Common myeloid progenitor, CD34-positive (primary cell): ENCODE results near the gene UBE2F.

ENCODE experiments used
- CTCF ChIA-PET: fragments of 350-600 bp; sonication (Branson Sonifier 250); formaldehyde crosslinking; loops from one replicate; lab custom pipeline; 2021; ENCODE audit warnings: antibody characterized with exemption; lab: Charles Lee
- POLR2A ChIA-PET: fragments of 350-600 bp; sonication (Branson Sonifier 250); formaldehyde crosslinking; loops from one replicate; lab custom pipeline; 2021; ENCODE audit warnings: antibody characterized with exemption; lab: Charles Lee
- DNase-seq, 3 donors: peaks; one replicate each; pipeline versions ENCODE4 v3.0.0 to v3.0.0-alpha.2; 2013
- H3K27ac ChIP-seq, 2 experiments: 1 replicate in 1 of 2; 2 replicates in 1 of 2; pipeline ENCODE4 v1.7.0; 2013; ENCODE audit warnings: inconsistent platforms in 2 of 2, low read length in 2 of 2, mild to moderate bottlenecking in 2 of 2, low read depth in 1 of 2, moderate library complexity in 1 of 2; ENCODE audit not compliant: severe bottlenecking in 2 of 2, insufficient read depth in 1 of 2, poor library complexity in 1 of 2
- H3K27me3 ChIP-seq, 5 experiments: replicated peaks in 2 of 5; 1 replicate in 3 of 5; 2 replicates in 2 of 5; pipeline versions ENCODE4 v1.6.1 to v1.7.0; 2013; ENCODE audit warnings: low read length in 4 of 5, mild to moderate bottlenecking in 2 of 5, moderate library complexity in 2 of 5, inconsistent platforms in 1 of 5; ENCODE audit not compliant: insufficient read depth in 5 of 5, control insufficient read depth in 4 of 5
- H3K36me3 ChIP-seq, 4 experiments: 1 replicate in 2 of 4; 2 replicates in 2 of 4; pipeline versions ENCODE4 v1.6.1 to v1.7.0; 2013; ENCODE audit warnings: low read length in 3 of 4, control low read depth in 1 of 4, mild to moderate bottlenecking in 1 of 4; ENCODE audit not compliant: control insufficient read depth in 4 of 4, insufficient read depth in 4 of 4
- H3K4me1 ChIP-seq, 4 experiments: 1 replicate in 3 of 4; 2 replicates in 1 of 4; pipeline versions ENCODE4 v1.6.1 to v1.7.1; 2013; ENCODE audit warnings: low read length in 3 of 4, mild to moderate bottlenecking in 3 of 4, control low read depth in 1 of 4, inconsistent platforms in 1 of 4, moderate library complexity in 1 of 4; ENCODE audit not compliant: control insufficient read depth in 4 of 4, insufficient read depth in 4 of 4; ENCODE audit errors: control extremely low read depth in 1 of 4
- H3K4me3 ChIP-seq, 7 experiments: 1 replicate in 4 of 7; 2 replicates in 3 of 7; pipeline versions ENCODE4 v1.5.1 to v1.7.0; 2013; ENCODE audit warnings: mild to moderate bottlenecking in 7 of 7, low read length in 6 of 7, moderate library complexity in 6 of 7, inconsistent platforms in 2 of 7, low read depth in 2 of 7, control low read depth in 1 of 7; ENCODE audit not compliant: insufficient read depth in 4 of 7, control insufficient read depth in 1 of 7; ENCODE audit errors: extremely low read depth in 1 of 7
- H3K9me3 ChIP-seq, 5 experiments: 1 replicate in 4 of 5; 2 replicates in 1 of 5; pipeline versions ENCODE4 v1.6.1 to v1.7.1; 2013; ENCODE audit warnings: low read length in 4 of 5, mild to moderate bottlenecking in 2 of 5, inconsistent platforms in 1 of 5, low read depth in 1 of 5, moderate library complexity in 1 of 5; ENCODE audit not compliant: control insufficient read depth in 4 of 5, insufficient read depth in 2 of 5; ENCODE audit errors: control extremely low read depth in 1 of 5
- WGBS: methylation state at CpG from one replicate; pipeline ENCODE4 v1.1.5; 2013; ENCODE audit not compliant: insufficient coverage; 5-methylcytosine and 5-hydroxymethylcytosine counted together

The UBE2F gene

DNA sequence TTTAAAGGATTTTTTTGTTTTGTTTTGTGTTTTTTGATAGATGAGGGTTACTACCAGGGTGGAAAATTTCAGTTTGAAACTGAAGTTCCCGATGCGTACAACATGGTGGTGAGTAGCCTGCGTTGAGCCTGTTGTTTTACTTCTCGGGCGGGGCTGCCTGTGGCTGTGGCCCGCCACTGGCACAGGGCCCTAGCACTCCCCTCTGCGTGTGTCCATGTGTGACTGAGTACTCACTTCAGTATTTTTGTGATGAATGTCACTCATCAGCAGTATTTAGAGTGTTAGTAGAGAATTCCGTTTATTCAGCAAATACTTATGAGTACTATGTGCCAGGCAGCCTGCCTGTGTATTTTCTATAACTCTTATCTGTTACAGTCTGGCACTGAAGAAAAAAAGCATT, 49.7 kb downstream of the UBE2F start:
- Histone ChIP-seq H3K27me3 (no peaks in the 10 kb centered on the region), H3K9me3 (no peaks in the 10 kb centered on the region), H3K4me1 (no peaks in the 10 kb centered on the region), H3K36me3 (peaks cover 9 to 55% (median 27%) of the 10 kb centered on the region in 4 experiments), H3K4me3 (no peak overlapping the region), H3K27ac (no peak overlapping the region)
- DNase-seq: no peak
- CTCF ChIA-PET: no interaction called here
- 98% methylated on average over 6 of the region's 8 CpGs for WGBS
- POLR2A ChIA-PET: no interaction called here

DNA sequence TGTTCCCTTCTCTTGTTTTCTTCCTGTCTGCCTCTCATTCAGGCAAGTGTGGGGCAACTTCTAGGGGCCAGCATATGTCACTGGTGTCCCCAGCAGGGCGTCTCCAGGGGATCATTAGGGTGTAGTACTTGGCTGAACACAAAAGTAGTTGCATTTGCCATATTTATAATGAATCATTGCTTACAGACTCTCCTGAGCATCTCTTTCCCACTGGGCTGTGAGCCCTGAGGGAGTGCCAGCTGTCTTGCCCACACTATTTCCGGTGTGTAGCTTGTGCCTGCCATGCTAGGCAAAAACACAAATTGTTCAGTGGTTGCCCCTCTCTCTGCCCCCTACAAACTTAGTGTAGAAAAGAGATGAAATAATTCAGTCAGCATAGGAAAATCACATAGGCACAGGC, 53.1 kb downstream of the UBE2F start:
- Histone ChIP-seq H3K4me3 (no peak overlapping the region), H3K36me3 (peaks cover 6 to 46% (median 24%) of the 10 kb centered on the region in 4 experiments), H3K4me1 (no peaks in the 10 kb centered on the region), H3K27me3 (no peaks in the 10 kb centered on the region), H3K27ac (no peak overlapping the region), H3K9me3 (no peaks in the 10 kb centered on the region)
- DNase-seq: no peak
- POLR2A ChIA-PET: no interaction called here
- CTCF ChIA-PET: no interaction called here
- 86% methylated on average over 1 of the region's 2 CpGs for WGBS

DNA sequence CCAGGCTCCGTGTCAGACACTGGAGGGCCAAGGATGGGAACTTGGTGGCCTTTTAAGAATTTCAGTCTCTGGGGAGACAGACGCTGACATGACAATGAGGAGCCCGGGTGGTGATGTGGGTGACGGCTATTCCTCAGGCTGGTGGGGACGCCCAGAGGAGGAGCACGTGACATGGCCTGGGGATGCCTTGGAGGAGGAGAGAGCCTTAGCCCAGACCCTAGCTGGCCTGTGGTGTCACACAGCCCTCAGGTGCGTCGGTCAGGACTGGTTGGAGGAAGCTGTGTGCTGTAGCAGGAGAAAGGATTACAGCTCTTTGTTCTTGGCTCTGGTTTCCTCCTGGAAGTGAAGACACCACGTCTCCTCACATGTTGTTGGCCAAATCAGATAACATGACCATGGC, 54.0 kb downstream of the UBE2F start:
- DNase-seq: no peak
- Histone ChIP-seq H3K36me3 (peaks cover 6 to 51% (median 28%) of the 10 kb centered on the region in 4 experiments), H3K4me1 (no peaks in the 10 kb centered on the region), H3K27me3 (no peaks in the 10 kb centered on the region), H3K9me3 (no peaks in the 10 kb centered on the region), H3K27ac (no peak overlapping the region), H3K4me3 (no peak overlapping the region)
- ChIA-PET CTCF (no interaction called here), POLR2A (no interaction called here)
- WGBS: 100% methylated on average over 7 of the region's 9 CpGs

DNA sequence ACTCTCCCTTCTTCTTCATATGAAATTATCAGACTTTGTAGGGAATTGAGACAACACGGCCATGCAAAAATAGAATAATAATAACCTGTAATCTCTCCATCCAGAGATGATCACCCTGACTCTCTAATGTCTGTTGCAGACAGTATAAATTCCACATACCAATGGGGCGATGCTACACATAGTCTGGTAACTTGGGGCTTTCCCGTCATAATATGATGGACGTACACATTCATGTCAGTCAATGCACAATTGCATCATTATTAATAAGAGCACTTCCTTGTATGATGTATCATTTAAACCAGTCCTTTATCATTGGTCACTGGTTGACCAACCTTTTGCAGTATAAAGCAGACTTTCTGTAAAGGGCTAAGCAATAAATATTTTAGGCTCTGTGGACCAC, 54.5 kb downstream of the UBE2F start:
- 100% methylated on average over 1 of the region's 4 CpGs for WGBS
- no peak for DNase-seq
- H3K27me3 ChIP-seq: no peaks in the 10 kb centered on the region
- no peaks in the 10 kb centered on the region for H3K9me3 ChIP-seq
- H3K4me3 ChIP-seq: no peak overlapping the region
- CTCF ChIA-PET: no interaction called here
- peaks cover 6 to 46% (median 29%) of the 10 kb centered on the region in 4 experiments for H3K36me3 ChIP-seq
- H3K27ac ChIP-seq: no peak overlapping the region
- no peaks in the 10 kb centered on the region for H3K4me1 ChIP-seq
- POLR2A ChIA-PET: no interaction called here

DNA sequence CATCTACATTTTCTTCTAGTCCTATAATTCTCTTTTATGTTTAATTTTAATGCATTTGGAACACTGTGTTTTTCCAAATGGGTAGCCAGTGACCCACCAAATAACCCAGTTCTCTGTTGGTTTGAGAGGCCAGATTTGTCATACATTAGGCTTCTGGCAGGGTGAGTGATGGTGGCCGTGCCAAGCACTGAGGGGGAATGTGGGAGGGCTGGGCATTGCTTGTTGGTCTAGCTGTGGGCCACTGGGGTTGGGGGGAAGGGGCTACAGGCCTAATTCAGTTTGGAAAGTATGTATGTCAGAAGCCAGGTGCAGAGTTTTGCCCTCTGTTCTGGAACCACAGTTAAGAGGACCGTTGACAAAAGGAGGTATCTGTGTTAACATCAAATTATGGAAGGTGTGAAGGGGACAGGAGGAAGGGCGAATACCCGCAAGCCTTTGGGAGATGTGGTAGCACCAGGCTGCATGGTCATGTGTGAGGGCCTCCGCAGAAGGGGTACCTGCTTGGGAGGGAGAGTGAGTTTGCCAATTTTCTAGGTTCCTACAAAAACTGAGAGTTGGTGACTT, 55.9 kb downstream of the UBE2F start:
- CTCF ChIA-PET: no interaction called here
- no peak overlapping the region for H3K4me3 ChIP-seq
- no peaks in the 10 kb centered on the region for H3K9me3 ChIP-seq
- H3K4me1 ChIP-seq: peaks cover 5 to 12% (median 6%) of the 10 kb centered on the region in 4 experiments
- no peak overlapping the region for H3K27ac ChIP-seq
- POLR2A ChIA-PET: no interaction called here
- DNase-seq: no peak
- peaks cover 2 to 38% (median 26%) of the 10 kb centered on the region in 4 experiments for H3K36me3 ChIP-seq
- H3K27me3 ChIP-seq: no peaks in the 10 kb centered on the region
- 100% methylated on average over 4 of the region's 5 CpGs for WGBS

DNA sequence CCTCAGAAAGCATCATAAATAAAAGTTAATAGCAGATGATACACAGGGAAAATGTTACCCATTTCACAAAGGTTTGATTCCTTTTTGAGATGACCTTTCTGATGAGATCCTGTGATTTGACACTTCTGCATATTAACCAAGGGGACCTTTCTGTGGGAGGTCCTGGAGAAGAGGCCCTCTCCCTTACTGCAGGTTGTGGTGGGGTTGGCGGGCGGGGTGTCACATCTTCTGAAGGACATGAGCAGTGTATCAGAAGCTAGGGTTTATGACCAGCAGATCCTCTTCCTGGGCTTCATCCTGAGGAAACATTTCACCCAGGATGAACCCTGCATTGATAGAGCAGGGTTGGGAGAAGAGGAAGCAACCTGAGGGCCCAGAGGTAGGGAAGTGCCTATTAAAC, 56.8 kb downstream of the UBE2F start:
- H3K9me3 ChIP-seq: no peaks in the 10 kb centered on the region
- H3K36me3 ChIP-seq: peaks cover 2 to 34% (median 20%) of the 10 kb centered on the region in 4 experiments
- peaks cover 5 to 18% (median 11%) of the 10 kb centered on the region in 4 experiments for H3K4me1 ChIP-seq
- no peak overlapping the region for H3K27ac ChIP-seq
- ChIA-PET CTCF (no interaction called here), POLR2A (interaction anchor here (0.5 kb wide), 1 partner anchor 32 kb away, joined by 5 read pairs; no protein-coding TSS in a partner anchor)
- WGBS: no CpG with 5 or more reads among the region's 2 CpGs
- no peak overlapping the region for H3K4me3 ChIP-seq
- DNase-seq: no peak
- no peaks in the 10 kb centered on the region for H3K27me3 ChIP-seq

DNA sequence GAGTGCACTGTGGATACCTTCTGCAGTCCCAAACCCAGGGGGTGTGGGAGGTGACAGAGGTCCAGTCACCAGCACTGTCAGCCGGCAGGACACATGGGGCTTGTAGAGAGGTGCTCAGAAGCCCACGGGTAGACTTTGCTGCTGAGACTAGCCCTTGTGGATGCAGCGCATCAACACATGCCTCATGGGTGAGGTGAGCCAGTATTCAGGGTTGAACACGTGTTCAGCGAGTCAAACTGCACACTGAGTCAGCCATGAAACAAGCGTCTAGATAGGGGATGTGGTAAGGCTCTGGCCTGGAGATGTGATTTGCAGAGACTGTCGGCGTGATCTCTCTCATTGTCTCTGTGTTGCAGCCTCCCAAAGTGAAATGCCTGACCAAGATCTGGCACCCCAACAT, 58.2 kb downstream of the UBE2F start:
- Histone ChIP-seq H3K9me3 (no peaks in the 10 kb centered on the region), H3K4me3 (no peak overlapping the region), H3K4me1 (peaks cover 5 to 18% (median 11%) of the 10 kb centered on the region in 4 experiments), H3K36me3 (peaks cover 0 to 36% (median 21%) of the 10 kb centered on the region in 4 experiments), H3K27ac (no peak overlapping the region), H3K27me3 (no peaks in the 10 kb centered on the region)
- CTCF ChIA-PET: no interaction called here
- POLR2A ChIA-PET: no interaction called here
- DNase-seq: no peak
- 96% methylated on average over 6 of the region's 8 CpGs for WGBS
